ENCODE results near the gene SOX10. TPM values are rescaled to one million over a fixed set of nuclear protein-coding genes. Genes with fewer than 3 reads are reported as not detected.

The SOX10 gene
- polyA plus RNA-seq (ENCODE audit: low read depth in 6 of 6), result not detected

- H3K4me1 Mint-ChIP-seq, result no peaks in the 10 kb centered on the region
- H3K27me3 Mint-ChIP-seq, result no peaks in the 10 kb centered on the region
- H3K27ac Mint-ChIP-seq, result peak within 1 kb of the TSS in 2 of 6 donors; percentile 47 to 86
- DNase-seq (no peak), ATAC-seq (ENCODE audit: low read depth in 2 of 2) (no peak)
- no peaks in the 10 kb centered on the region for H3K36me3 Mint-ChIP-seq
- H3K4me3 Mint-ChIP-seq, result no peak within 1 kb of the TSS
- H3K9me3 Mint-ChIP-seq, result no peaks in the 10 kb centered on the region
Measured at GRCh38 chr22:37983860-37984791, at the start of gene SOX10. Gene SOX10, minus strand, starts transcription at chr22:37984555. Its CDS starts 771 bp downstream, at chr22:37983784.

- no peaks in the 10 kb centered on the region for H3K9me3 Mint-ChIP-seq
- H3K27ac Mint-ChIP-seq, result no peak overlapping the region
- H3K4me3 Mint-ChIP-seq, result no peak overlapping the region
- H3K4me1 Mint-ChIP-seq, result peaks cover 2 to 4% (median 4%) of the 10 kb centered on the region in 3 donors
- H3K27me3 Mint-ChIP-seq, result peaks cover 0 to 8% (median 0%) of the 10 kb centered on the region in 3 donors
- ATAC-seq (ENCODE audit: low read depth in 2 of 2) (no peak), DNase-seq (no peak)
- H3K36me3 Mint-ChIP-seq, result no peaks in the 10 kb centered on the region
Measured at GRCh38 chr22:38033522-38034277, 49.3 kb upstream of the SOX10 start.

- H3K9me3 Mint-ChIP-seq, result no peaks in the 10 kb centered on the region
- no peak for ATAC-seq (ENCODE audit: low read depth in 2 of 2)
Measured at GRCh38 chr22:38032681-38033521, 48.5 kb upstream of the SOX10 start.

DNA sequence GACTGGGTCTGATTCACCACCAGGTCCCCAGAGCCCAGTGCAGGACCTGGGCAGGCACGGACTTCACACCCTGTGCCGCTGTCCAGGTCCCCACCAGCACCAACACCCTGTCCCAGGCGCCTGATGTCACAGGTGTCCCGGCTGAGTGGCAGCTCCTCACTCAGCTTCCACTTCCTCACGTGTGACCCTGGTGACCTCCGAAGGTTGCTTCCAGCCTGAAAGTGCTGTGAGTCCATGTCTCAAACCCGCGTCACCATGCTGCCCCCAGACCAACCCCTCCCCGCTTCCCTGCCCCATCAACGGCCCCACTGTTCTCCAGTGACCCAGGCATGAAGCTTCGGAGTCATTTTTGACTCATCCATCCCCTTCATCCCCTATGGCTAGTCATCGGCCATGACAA, 47.1 kb upstream of the SOX10 start:
- Mint-ChIP-seq H3K9me3 (no peaks in the 10 kb centered on the region), H3K27me3 (peaks cover 0 to 13% (median 0%) of the 10 kb centered on the region in 3 donors), H3K36me3 (no peaks in the 10 kb centered on the region), H3K4me3 (no peak overlapping the region), H3K4me1 (peaks cover 2 to 4% (median 4%) of the 10 kb centered on the region in 3 donors), H3K27ac (no peak overlapping the region)
- ATAC-seq (ENCODE audit: low read depth in 2 of 2), result no peak
- no peak for DNase-seq

More at GRCh38 chr22:38032681-38033521, 48.5 kb upstream of the SOX10 start:
- Mint-ChIP-seq H3K4me1 (peaks cover 2 to 4% (median 4%) of the 10 kb centered on the region in 3 donors), H3K4me3 (peak overlapping the region in 1 of 8 donors; percentile 72), H3K27me3 (peaks cover 0 to 8% (median 0%) of the 10 kb centered on the region in 3 donors), H3K36me3 (no peaks in the 10 kb centered on the region), H3K27ac (peak overlapping the region in 2 of 6 donors; percentile 38 to 79)
- DNase-seq, result no peak

GRCh38 chr22:38030311-38031133, 46.2 kb upstream of the SOX10 start:
- Mint-ChIP-seq H3K36me3 (no peaks in the 10 kb centered on the region), H3K27me3 (peaks cover 0 to 11% (median 0%) of the 10 kb centered on the region in 3 donors), H3K27ac (no peak overlapping the region), H3K9me3 (no peaks in the 10 kb centered on the region), H3K4me1 (peaks cover 2 to 4% (median 3%) of the 10 kb centered on the region in 3 donors), H3K4me3 (no peak overlapping the region)
- DNase-seq (no peak), ATAC-seq (ENCODE audit: low read depth in 2 of 2) (no peak)

- Mint-ChIP-seq H3K27ac (peak overlapping the region in 1 of 6 donors; percentile 42), H3K36me3 (no peaks in the 10 kb centered on the region), H3K4me1 (peaks cover 0 to 4% (median 2%) of the 10 kb centered on the region in 3 donors), H3K9me3 (no peaks in the 10 kb centered on the region), H3K27me3 (peaks cover 0 to 5% (median 0%) of the 10 kb centered on the region in 3 donors), H3K4me3 (no peak overlapping the region)
- ATAC-seq (ENCODE audit: low read depth in 2 of 2) (no peak), DNase-seq (no peak)
Measured at GRCh38 chr22:38029901-38030300, 45.5 kb upstream of the SOX10 start.

DNA sequence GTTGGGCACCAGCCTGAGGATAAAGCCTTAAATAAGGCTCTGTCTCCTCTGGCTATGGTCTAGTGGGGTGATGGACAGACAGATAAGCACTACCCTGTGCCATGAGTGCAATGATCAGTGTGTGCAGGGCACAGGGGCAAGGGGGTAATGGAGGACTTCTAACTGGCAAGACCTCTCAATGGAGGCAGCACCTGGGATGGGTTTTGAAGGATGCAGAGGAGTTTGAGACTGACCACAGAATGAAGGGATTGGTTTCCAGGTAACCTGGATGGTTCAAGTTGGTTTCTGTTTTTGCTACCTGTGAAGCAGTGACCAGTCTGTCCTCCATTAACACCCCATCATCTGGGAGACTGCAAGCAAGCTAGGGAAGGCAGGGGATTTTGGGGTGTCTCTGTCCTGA, 45.0 kb upstream of the SOX10 start:
- DNase-seq, result no peak
- ATAC-seq (ENCODE audit: low read depth in 2 of 2), result no peak
- H3K36me3 Mint-ChIP-seq, result no peaks in the 10 kb centered on the region
- H3K4me1 Mint-ChIP-seq, result peaks cover 0 to 4% (median 2%) of the 10 kb centered on the region in 3 donors
- H3K9me3 Mint-ChIP-seq, result no peaks in the 10 kb centered on the region
- peaks cover 0 to 5% (median 0%) of the 10 kb centered on the region in 3 donors for H3K27me3 Mint-ChIP-seq
- no peak overlapping the region for H3K4me3 Mint-ChIP-seq
- H3K27ac Mint-ChIP-seq, result no peak overlapping the region

DNA sequence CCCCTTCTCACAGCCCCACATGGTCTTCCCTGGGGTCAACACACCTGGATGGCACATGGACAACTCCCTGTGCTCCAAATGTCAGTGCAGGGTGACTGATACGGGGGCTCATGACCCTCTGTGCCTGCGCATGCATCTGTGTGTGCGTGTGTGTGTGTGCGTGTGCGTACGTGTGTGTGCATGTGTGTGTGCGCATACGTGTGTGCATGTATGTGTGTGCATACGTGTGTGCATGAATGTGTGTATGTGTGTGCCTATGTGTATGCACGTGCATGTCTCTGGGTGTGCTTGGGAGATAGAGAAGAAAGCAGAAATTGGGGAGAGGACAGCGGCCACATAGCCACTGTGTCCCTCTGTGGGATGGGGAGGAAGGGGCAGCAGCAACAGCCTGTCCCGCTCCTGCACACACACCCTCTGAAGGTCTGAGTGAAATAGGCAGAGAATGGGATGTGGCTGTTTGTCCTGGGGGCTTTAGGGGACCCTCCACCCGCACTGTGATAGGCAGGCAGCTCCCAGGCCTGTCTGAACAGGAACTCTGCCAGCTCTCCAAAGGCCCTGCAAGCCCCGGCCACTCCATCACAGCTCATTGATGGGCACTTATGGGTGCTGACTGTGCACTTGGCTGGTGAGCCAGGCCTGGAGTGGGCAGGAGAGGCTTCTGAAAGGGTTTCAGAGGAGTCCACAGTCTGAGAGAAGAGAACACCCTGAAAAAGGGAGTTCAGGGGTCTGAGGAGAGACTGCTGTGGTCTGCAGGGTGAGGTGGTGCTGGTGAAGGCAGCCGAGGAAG, 44.2 kb upstream of the SOX10 start:
- no peaks in the 10 kb centered on the region for H3K9me3 Mint-ChIP-seq
- peak overlapping the region in 1 of 8 donors; percentile 63 for H3K4me3 Mint-ChIP-seq
- DNase-seq (no peak), ATAC-seq (ENCODE audit: low read depth in 2 of 2) (no peak)
- H3K27ac Mint-ChIP-seq, result no peak overlapping the region
- H3K27me3 Mint-ChIP-seq, result peaks cover 0 to 5% (median 0%) of the 10 kb centered on the region in 3 donors
- H3K36me3 Mint-ChIP-seq, result no peaks in the 10 kb centered on the region
- H3K4me1 Mint-ChIP-seq, result peaks cover 0 to 2% (median 0%) of the 10 kb centered on the region in 3 donors

- DNase-seq (no peak), ATAC-seq (ENCODE audit: low read depth in 2 of 2) (no peak)
- Mint-ChIP-seq H3K4me3 (no peak overlapping the region), H3K27me3 (peaks cover 0 to 5% (median 0%) of the 10 kb centered on the region in 3 donors), H3K36me3 (no peaks in the 10 kb centered on the region), H3K9me3 (no peaks in the 10 kb centered on the region), H3K4me1 (peaks cover 0 to 2% (median 0%) of the 10 kb centered on the region in 3 donors), H3K27ac (peak overlapping the region in 1 of 6 donors; percentile 20)
Measured at GRCh38 chr22:38027487-38027886, 43.1 kb upstream of the SOX10 start.

- no peak for ATAC-seq (ENCODE audit: low read depth in 2 of 2)
- DNase-seq, result no peak
- Mint-ChIP-seq H3K4me3 (no peak overlapping the region), H3K27me3 (peaks cover 0 to 5% (median 0%) of the 10 kb centered on the region in 3 donors), H3K27ac (peak overlapping the region in 1 of 6 donors; percentile 48), H3K9me3 (no peaks in the 10 kb centered on the region), H3K36me3 (no peaks in the 10 kb centered on the region), H3K4me1 (no peaks in the 10 kb centered on the region)
Measured at GRCh38 chr22:38026130-38027111, 42.1 kb upstream of the SOX10 start.

- ATAC-seq (ENCODE audit: low read depth in 2 of 2), result no peak
- H3K4me3 Mint-ChIP-seq, result no peak overlapping the region
- H3K4me1 Mint-ChIP-seq, result peaks cover 0 to 5% (median 0%) of the 10 kb centered on the region in 3 donors
- no peaks in the 10 kb centered on the region for H3K9me3 Mint-ChIP-seq
- no peaks in the 10 kb centered on the region for H3K36me3 Mint-ChIP-seq
- no peak overlapping the region for H3K27ac Mint-ChIP-seq
- H3K27me3 Mint-ChIP-seq, result peaks cover 0 to 5% (median 0%) of the 10 kb centered on the region in 3 donors
- DNase-seq, result no peak
Measured at GRCh38 chr22:38025514-38025913, 41.2 kb upstream of the SOX10 start.
